ENCODE measurements around the gene TRIM54. TPM values are rescaled to one million over a fixed set of nuclear protein-coding genes. Genes with fewer than 3 reads are reported as not detected.

TRIM54 gene, protein sequence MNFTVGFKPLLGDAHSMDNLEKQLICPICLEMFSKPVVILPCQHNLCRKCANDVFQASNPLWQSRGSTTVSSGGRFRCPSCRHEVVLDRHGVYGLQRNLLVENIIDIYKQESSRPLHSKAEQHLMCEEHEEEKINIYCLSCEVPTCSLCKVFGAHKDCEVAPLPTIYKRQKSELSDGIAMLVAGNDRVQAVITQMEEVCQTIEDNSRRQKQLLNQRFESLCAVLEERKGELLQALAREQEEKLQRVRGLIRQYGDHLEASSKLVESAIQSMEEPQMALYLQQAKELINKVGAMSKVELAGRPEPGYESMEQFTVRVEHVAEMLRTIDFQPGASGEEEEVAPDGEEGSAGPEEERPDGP
- polyA plus RNA-seq (ENCODE audit: insufficient read length), result 128 TPM

DNA sequence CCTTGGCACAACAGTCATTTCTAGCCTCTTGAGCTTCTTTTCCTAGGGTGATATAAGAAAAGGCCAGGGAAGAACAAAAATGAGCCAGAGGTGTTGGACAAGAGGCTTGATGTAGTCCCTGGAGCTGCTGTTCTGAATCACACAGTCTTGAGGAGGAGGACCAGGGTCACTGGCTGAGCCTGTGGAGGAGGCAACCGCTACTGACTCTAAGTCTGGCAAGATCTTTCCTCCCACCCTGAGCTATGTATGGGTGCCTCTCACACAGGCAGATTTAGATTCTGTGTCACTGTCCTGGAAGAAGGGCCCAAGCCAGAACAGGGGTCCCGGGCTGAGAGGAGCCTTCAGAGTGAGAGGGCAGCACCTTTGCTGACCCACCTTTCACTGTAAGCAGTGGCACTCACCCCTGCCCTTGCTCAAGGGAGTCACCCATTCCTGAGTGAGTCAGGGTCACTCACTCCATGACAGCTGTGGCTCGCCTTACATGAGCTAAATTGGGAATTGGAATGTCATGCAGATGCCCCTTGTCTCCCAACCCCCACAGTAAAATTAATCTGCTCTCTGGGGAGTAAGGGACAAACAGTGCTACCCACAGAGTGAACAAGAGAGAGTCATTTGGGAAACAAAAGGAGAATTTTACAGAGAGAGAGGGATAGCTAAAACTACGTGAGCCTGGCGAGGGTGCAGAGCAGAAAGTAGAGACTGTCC is at the start of gene TRIM54:
Gene TRIM54, plus strand, starts transcription at position 575 of the 705 bp plus-strand sequence. CDS start 303 bp downstream, outside the sequence.
- no peak for DNase-seq

DNA sequence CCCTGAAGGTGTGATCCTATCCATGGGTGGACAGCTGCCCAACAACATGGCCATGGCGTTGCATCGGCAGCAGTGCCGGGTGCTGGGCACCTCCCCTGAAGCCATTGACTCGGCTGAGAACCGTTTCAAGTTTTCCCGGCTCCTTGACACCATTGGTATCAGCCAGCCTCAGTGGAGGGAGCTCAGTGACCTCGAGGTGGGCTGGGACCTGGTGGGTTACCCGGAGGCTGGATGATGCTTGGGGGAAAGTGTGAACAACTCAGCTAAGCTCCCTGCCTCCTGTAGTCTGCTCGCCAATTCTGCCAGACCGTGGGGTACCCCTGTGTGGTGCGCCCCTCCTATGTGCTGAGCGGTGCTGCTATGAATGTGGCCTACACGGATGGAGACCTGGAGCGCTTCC is 48.9 kb upstream of the TRIM54 start:
- DNase-seq, result no peak

DNA sequence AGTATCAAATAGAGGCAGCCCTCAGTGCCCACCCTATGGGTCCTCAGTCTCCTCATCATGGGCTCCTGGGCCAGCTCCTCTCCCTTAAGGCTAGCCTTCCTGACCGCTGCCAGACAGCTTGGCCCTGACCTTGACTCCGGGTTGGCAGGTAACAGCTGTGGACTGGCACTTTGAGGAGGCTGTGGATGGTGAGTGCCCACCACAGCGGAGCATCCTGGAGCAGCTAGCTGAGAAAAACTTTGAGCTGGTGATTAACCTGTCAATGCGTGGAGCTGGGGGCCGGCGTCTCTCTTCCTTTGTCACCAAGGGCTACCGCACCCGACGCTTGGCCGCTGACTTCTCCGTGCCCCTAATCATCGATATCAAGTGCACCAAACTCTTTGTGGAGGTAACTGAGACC is 46.1 kb upstream of the TRIM54 start:
- DNase-seq, result no peak

DNA sequence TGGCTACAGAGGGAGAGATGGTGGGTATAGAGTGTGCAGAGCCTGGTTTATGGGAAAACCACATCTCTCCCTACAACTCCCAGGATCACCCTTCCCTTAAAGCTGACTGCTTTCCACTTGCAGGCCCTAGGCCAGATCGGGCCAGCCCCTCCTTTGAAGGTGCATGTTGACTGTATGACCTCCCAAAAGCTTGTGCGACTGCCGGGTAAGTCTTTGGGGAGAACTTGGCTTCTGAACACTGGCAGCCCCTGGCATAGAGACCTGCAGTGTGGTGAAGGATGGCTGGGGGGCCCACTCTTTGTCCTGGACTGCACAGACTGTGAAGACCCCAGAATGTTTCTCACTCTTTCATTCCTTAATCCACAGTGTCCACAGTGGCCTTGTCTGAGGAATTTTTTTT is 45.6 kb upstream of the TRIM54 start:
- no peak for DNase-seq

DNA sequence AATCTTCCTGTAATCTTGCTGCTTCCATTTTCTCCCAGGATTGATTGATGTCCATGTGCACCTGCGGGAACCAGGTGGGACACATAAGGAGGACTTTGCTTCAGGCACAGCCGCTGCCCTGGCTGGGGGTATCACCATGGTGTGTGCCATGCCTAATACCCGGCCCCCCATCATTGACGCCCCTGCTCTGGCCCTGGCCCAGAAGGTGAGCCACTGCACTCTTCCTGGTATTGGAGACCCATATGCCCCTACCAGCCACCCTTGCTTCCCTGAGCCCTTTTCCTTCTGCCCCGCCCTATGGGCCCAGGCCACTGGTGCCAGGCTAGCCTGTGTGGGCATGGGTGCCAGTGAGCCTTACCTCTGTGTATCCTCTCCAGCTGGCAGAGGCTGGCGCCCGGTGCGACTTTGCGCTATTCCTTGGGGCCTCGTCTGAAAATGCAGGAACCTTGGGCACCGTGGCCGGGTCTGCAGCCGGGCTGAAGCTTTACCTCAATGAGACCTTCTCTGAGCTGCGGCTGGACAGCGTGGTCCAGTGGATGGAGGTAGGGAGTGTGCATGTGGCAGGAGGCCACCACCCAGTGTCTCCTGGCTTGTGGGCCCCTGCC is 44.8 kb upstream of the TRIM54 start:
- DNase-seq, result no peak

DNA sequence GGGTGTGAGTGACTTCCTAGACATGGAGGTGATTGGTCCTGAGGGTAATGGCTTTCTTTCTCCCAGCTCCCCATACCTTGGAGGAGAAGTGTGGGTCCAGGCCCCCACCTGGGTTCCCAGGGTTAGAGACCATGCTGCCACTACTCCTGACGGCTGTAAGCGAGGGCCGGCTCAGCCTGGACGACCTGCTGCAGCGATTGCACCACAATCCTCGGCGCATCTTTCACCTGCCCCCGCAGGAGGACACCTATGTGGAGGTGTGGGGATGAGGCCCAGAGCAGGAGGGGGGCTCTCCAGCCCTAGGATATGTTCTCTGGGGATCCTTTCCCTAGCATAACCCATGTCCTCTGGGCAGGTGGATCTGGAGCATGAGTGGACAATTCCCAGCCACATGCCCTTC is 43.3 kb upstream of the TRIM54 start:
- no peak for DNase-seq

DNA sequence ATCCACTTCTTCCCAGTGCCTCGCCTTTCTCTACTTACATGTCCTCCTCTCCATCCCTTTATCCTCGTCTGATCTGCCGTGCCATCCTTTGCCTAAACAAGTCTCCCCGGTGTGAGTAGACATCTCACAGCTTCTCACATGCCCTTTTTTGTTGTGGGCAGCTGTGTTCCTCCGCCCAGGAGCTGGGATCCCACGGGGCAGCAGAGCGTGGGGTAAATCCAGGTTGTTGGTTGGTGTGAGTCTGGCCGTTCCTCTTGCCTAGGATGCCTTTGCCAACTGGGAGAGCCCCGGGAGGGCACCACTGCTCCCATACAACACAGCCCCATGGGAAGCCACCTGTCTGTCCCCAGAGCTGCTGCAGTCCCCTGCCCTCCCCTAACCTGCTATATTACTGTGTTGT is 41.8 kb upstream of the TRIM54 start:
- DNase-seq, result no peak

DNA sequence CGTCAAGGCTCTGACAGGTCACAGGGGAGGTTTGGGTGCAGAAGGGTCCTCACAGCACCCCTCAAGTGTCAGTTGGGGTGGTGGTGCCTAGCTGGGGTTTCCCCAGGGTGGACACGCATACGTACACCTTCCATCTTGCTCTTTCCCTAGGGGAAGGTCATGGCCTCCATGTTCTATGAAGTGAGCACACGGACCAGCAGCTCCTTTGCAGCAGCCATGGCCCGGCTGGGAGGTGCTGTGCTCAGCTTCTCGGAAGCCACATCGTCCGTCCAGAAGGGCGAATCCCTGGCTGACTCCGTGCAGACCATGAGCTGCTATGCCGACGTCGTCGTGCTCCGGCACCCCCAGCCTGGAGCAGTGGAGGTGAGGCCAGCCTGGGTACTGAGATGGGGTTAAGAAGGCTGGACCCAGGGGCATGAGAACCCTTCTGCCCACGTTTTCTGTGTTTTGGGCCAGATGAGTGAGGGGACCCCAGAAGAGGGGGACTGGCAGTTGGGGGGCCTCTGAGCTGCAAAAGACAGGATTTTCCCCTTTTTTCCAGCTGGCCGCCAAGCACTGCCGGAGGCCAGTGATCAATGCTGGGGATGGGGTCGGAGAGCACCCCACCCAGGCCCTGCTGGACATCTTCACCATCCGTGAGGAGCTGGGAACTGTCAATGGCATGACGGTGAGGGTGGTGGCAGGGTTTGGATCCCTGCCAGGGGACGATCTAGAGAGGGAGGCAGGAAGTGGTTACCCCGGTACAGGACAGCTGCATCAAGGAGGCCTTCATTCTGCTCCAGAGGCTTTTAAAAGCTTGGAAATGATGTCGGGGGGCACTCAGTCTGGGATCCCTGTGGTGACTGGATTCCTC is 40.2 kb upstream of the TRIM54 start:
- DNase-seq, result no peak

DNA sequence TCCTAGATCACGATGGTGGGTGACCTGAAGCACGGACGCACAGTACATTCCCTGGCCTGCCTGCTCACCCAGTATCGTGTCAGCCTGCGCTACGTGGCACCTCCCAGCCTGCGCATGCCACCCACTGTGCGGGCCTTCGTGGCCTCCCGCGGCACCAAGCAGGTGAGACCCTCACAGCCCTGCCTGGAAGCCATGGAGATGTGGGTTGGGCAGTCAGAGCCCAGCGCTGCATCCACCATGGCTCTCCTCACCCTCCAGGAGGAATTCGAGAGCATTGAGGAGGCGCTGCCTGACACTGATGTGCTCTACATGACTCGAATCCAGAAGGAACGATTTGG is 39.6 kb upstream of the TRIM54 start:
- no peak for DNase-seq

DNA sequence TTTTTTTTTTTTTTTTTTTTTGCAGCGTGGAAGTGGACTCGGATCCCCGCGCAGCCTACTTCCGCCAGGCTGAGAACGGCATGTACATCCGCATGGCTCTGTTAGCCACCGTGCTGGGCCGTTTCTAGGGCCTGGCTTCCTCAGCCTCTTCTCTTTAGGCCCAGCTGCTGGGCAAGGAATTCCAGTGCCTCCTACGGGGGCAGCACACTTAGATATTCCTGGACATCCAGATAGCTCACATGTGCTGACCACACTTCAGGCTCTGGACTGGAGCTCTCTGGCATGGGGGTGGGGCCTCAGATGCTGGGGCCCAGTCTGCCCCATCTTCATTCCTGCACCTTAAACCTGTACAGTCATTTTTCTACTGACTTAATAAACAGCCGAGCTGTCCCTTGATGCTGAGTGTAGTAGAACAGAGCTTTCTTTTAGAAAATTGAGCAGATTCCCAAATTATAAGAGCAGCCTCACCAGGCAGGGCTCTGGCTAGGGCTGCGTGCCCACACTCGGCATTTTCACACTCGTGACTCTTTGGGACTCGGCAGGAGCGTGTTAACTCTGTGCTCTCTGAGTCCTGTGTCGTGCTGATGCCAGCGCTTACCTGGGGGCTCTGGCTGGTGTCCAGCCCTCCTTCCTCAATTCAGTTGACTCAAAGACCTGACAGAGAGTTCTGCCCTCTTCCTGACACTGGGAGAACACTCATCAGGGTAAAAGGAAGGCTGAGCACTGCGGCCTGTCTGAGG is 38.7 kb upstream of the TRIM54 start:
- DNase-seq, result no peak

DNA sequence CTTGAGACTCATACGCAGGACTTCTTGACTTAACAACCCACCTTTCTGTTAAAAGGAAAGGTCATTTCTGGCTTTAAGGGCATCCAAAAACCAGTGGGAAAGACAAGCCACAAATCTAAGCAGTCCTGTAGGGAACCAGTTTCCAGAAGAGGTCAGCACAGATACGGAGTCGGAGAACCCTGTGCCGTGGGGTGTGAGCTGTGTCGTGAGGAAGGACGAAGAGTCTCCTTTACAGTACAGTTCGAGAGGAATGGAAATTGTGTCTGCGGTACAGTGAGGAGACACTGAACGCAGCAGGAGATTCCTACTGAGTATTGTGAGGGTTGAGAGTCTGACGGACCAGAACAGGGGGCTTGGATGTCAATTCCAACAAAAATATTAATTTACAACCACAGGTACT is 37.1 kb upstream of the TRIM54 start:
- DNase-seq, result no peak

DNA sequence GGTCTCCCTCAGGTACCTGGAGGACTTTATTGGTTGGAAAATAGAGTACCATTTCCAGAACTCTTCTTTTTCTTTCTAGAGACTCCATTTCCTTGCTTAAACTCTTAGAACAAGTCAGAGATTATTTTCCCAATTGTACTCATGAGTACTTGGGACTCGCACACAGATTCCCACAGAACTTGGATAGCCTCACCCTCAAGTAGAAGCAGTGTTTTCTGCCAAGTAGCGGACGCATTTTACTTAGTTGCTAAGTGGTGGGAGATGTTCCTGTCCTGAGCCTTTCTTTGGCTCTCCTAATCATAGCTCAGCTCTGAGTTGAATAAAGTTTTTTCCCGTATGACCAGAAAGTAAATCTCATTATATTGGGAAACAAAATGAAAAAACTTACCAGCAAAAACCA is 36.6 kb upstream of the TRIM54 start:
- peak; percentile 47 for DNase-seq

DNA sequence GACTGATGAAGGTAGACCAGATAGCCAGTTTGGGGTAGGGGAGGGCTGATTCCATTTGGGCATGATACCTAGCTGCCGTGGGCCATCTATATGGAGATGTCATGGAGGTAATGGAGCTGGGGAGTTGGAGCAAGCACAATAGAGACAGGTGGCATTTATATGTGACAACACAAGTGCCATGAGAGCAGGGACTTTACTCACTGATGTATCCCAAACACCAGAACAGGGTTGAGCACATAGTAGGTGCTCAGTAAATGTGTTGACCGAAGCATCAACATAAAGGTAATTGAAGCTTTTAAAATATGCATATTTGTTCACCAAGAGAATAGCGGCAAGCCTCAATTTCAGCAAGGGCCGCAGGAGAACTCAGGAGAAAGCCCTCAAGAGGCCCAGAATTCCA is 34.3 kb upstream of the TRIM54 start:
- no peak for DNase-seq

DNA sequence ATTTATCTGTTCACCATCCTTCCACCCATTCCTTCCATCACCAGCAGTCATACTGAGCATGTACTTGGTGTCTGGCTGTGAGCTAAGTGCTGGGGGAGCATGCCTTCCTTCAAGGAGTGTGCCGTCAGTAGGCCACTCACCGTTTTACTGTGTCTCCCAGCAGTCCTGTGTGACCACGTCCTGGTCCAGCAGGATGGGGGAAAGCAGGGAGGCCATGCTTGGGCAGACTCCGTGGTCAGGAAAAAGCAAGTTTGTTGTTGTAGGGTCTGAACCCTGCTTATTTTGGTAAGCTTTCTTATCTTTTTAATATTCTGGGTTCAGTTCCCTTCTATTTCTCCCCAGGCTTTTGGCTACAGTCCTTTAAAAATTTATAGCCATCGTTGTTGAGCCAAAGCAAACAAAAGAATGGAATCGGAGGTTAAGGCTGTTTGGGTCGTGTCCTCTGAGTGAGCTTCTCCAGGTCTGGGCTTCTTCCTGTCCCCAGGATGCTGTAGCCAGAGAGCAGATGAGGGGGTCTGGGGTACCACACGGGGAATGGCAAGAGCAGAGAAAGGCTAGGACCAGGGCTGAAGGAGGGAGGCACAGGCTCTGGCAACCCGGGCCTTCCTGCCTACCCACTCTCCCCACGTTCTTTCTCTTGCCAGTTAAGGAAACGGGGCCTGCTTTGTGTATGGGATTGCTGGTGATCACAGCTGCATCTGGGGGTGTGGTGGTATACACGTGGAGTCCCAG is 32.9 kb upstream of the TRIM54 start:
- DNase-seq, result no peak

DNA sequence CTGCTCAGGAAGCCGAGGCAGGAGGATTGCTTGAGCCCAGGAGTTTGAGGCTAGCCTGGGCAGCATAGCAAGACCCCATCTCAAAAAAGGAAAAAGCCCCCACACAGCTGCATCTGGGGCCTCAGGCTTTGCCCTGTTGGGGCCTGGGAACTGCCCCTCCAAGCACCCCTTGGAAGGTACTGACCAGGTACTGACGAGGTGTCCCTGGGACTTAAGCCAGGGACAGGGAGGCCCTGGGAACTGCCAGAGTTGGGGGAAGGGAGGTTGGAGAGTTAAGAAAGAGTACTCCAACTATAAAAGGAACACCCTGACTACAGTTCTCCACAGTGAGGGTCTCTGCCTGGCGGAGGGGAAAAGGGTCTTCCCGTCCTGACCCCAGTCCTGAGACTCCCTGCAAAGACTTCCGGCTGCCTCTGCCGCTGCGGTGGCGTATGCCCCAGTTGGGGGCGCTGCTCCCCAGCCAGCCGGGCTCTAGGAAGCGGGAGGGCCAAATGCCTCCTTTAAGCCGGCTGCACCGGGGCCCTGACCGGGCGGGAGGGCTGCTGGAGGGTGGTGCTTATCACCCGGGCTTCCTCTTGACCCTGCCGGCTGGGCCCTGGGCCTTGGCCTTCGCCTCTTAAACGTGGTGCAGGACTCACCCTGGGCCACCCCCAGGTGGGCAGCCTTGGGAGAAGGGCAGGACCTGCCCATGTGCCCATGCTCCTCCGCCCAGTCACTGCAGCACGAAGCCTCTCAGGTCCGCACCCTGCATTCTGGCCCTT is 32.2 kb upstream of the TRIM54 start:
- no peak for DNase-seq

DNA sequence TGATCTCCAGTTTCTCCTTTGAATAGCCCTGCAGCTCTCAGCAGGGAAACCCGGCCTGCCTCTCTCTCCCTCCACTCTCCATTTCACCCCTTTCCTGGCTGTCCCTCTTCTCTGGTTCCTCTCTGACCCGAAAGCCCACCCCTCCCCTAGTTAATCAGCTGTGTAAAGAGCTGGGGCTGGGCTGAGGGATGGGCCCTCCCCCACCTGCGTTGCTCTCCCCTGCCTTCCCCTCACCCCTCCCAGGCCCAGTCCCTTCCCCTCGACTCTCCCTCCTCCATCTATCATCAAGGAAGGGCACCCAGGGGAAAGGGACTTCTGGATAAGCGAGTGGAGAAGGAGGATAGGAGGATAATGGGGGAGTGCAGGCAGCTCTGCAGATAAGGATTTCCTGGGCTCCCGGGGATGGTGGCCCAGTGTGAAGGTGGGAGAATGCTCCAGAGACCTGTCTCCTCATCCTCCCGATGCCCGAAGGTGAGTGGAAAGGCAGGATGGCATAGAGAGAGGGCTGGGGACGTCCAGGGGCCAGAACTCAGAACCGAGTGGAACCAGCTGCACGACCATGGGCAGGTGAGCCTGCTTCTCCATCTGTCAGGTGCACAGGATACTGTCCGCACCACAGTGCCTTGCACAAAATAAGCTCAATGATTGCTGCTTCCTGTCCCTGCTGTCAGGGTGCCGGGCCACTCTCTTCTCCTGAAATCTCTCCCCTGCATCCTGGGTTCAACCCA is 31.4 kb upstream of the TRIM54 start:
- DNase-seq, result no peak

DNA sequence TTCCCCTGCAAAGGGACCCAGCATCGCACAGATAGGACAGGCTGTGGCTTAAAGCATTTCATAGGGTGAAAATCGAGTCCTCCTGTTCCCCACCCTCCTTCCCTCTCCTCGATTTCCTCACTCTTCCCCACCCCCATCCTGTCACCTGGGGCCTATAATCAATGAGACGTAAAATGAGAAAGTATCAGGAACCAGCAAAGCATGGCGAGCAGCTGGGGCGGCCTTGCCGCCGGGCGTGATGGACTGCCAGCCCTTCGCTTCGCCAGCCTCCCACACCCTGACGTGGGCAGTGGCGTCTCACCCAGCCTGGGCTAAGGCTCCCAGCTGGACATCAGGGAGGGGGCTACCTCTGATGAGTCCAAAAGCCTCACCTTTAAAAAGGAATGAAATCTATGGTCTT is 30.5 kb upstream of the TRIM54 start:
- DNase-seq, result no peak

DNA sequence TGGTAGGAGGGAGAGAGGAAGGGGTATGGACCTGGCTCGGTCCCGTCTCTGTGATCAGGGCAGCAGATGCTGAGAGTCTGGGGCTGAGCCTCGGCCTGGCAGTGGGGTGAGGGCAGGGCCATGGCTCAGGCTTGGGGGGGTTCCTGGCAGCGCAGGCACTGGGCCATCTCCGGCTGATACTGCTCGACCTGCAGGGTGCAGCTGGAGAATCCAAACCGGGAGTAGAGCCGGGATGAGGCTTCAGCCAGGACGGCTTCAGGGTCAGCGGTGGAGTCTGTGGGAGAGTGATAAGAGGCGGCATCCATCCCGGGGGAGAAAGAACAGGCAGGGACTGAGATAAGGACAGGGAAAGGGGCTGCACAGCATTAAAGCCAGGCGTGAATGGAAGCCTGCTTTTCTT is 27.0 kb upstream of the TRIM54 start:
- no peak for DNase-seq

DNA sequence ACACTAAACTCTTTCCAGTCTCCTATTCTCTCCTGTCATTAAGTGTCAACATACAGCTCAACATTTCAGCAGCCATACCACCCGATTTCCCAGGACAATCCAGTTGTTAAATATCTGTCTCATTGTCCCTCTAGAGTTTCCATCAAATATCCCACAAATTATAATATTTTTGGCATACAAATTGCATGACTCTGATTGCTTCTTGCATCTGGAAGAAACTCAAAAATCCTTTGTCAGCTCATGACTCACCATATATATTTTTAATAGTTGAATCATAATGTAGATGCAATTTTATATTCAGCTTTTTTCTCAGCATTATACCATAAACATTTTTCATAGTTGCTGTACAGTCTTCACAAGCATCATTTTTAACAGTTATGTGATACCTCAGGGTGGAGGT is 26.6 kb upstream of the TRIM54 start:
- no peak for DNase-seq

DNA sequence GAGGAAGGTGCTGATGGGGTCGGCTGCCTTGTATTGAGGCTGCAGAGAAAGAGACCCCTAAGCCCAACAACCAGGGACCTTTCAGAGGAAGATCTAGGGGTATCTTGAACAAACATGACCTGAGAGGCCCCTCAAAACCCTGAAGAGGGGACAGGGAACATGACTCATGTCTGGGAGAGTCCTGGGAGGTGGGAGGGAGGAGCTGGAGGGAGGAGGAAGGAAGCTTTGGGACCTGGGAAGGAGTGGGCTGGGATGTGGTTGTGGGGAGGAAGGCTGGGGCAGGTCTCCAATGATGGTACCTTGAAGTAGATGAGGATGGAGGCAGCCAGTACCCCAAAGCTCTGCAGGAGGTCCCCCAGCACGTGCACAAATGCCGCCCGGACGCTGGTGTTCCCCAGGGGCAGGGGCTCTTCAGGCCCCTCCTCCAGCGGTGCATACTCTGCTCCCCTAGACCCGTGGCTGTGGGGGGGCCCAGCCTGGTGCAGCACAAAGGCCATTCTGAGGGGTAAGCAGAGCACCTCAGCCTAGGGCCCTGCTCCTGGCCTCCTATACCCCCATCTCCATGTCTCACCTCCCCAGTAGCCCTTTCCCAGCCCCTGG is 25.3 kb upstream of the TRIM54 start:
- no peak for DNase-seq
